Measurements from ENCODE around the gene PAPOLB.

The PAPOLB gene

DNA sequence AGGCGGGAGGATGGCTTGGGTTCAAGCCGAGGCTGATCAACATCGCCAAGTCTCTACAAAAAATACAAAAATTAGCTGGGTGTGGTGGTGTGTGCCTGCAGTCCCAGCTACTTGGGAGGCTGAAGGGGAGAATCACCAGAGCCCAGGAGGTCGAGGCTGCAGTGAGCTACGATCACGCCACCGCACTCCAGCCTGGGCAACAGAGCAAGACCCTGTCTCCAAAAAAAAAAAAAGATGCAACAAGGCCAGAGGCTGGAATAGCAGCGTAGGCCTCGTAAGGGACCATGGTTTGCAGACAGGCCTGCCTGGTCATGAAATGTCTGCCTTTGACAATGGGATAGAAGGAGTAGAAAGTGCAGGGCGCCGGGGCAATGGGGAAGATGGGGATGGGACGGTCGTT lies 20.0 kb downstream of the PAPOLB start:
- DNase-seq (ENCODE audit: low read depth), result no peak

DNA sequence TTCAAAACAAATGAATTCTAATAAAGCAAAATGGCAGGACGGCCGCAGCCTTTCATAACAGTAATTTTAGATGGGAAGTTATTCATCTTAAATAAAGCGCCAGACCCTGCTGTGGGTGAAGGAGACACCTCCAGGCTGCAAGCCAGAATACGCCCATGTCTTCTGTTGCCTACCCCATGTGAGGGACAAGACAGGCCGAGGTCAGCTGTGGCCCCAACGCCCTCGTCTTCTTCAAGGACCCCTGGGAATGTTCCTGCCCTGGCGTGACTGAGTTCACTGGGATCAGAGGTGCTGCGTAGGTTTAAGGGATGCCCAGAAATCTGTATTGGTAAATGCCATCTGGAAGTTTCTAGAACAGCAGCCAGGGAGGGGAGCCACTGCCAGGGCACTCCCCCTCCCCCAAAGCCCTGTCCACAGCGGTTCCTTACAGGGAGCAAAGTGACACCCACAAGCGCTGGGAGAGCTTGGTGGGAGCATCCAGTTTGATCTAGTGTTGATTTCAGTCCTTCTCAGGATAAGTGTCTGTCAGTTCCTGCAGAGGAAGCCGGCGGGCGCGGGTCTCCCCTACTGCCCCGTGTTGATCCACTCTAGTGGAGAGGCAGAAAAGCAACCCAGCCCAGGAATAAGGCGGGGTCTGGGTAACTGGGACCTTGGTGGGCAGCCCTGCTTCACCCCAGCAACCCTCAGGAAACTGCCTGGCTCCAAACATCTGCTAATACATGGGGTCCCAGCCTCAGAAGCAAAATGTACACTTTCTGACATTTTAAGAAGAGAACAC lies 20.6 kb downstream of the PAPOLB start:
- no peak for DNase-seq (ENCODE audit: low read depth)

DNA sequence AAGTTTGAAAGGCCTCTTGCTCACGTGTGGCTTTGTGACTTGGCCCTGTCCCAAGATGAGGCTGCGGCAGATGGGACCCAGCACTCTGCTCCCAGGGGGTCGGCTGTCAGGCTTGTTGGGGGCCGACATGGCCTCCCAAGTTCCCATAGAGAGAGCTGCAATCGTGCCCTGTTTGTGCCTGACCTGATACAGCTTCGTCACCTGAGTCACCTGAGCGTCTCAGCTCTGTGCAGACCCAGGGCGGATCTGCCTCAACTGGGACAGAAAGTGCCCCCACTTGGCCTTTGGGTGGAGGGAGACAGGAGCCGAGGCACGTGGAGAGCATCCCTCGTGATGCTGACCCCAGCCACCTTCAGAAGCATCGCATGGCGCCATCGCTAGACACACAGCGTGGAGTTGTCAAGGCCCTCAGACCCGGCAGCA lies 21.7 kb downstream of the PAPOLB start:
- no peak for DNase-seq (ENCODE audit: low read depth)

GRCh38 chr7:4838626-4839334 lies 23.1 kb downstream of the PAPOLB start:
- no peak for DNase-seq (ENCODE audit: low read depth)

GRCh38 chr7:4837803-4838625 lies 23.8 kb downstream of the PAPOLB start:
- DNase-seq (ENCODE audit: low read depth), result no peak

DNA sequence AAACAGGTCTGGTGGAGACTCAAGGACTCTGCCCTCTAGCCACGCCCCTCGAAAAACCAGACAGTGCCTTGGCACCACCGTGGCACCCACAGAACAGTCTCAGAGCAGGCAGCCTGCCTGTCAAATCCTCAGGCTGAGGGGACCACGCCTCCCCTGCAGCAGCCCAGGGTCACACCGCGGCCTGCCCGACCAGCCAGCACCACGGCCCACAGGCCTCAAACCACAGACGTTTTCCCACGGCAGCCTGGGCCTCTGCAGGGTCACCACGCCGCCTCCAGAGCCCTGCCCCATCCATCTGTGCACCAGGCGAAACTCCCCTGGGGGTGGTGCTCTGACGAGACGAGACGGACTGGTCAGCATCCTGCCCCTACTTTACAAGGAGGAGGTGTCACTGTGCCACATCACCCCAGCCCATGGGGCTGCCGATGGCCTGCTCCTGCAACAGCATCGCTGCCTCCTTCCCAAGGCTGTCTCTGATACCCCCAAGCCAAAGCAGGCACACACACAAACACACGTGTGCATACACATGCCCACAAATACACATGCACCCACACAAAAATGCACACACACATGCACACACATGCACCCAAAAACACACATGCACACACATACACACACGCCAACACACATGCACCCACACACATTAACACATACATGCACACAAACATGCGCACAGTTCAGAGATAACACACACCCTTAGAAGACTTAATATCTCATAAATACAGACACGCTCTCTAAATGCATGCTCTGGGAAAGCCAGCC lies 24.6 kb downstream of the PAPOLB start:
- no peak for DNase-seq (ENCODE audit: low read depth)

DNA sequence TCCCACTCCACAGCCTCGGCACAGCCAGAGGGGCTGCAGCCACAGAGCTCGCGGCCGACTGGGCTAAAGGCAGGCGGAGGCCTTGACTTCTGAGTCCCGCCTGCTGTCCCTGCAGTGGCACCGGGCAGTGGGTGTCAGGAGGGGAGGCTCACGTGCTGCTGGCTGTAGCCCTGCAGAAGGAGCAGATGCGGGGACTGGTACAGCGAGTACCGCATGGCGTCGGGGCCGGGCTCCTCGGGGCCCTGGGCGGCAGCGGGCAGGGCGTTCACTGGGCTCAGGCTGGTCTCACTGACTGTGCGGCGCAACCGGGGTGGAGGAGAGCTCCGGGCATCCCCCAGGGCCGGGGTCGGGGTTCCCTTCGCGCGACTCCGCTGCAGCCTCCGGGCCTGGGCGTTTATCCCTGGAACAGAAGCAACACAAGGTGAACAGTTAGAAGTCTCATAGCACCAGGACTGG lies 25.6 kb downstream of the PAPOLB start:
- no peak for DNase-seq (ENCODE audit: low read depth)

- DNase-seq (ENCODE audit: low read depth), result no peak
These were observed 26.2 kb downstream of the PAPOLB start for GRCh38 chr7:4835398-4836205.

DNA sequence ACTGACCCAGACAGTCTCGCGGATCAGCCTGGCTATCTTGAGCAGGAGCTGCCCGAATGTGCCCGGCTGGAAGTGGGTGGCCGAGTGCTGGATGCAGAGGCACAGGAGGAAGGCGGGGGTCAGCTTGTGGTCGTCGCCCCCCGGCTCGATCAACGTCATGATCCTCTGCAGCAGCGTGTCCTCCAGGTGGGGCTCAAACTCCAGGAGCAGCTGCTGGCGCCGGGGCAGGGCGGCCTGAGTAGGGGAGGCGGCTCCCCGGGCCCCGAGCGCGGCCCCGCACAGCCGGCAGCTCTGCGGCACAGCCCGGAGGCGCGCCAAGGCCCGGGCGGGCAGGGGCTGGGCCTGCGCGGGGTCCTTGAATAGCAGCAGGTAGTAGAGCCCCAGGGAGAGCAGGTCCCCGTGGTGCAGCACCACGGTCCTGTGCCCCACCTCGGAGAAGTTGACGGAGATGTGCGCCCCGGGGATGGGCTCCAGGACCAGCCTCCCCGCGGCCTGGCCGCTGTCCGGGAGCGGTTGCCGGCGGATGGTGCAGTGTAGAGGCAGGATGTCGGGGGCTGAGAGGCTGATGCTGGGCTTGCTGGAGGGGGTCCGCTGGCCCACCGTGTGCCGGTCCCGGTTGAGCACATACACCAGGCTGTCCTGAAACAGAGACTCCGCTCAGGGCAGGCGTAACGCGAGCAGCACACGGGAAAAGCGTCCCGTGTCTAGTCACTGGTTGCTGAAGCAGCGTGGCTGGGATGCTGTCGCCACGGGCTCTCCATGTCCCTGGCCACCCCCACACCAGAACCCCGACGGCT lies 27.0 kb downstream of the PAPOLB start:
- DNase-seq (ENCODE audit: low read depth), result no peak

GRCh38 chr7:4833691-4834600 lies 27.9 kb downstream of the PAPOLB start:
- DNase-seq (ENCODE audit: low read depth), result no peak

GRCh38 chr7:4833176-4833575 lies 28.7 kb downstream of the PAPOLB start:
- no peak for DNase-seq (ENCODE audit: low read depth)

- no peak for DNase-seq (ENCODE audit: low read depth)
These were observed 29.1 kb downstream of the PAPOLB start for GRCh38 chr7:4832711-4833110.

DNA sequence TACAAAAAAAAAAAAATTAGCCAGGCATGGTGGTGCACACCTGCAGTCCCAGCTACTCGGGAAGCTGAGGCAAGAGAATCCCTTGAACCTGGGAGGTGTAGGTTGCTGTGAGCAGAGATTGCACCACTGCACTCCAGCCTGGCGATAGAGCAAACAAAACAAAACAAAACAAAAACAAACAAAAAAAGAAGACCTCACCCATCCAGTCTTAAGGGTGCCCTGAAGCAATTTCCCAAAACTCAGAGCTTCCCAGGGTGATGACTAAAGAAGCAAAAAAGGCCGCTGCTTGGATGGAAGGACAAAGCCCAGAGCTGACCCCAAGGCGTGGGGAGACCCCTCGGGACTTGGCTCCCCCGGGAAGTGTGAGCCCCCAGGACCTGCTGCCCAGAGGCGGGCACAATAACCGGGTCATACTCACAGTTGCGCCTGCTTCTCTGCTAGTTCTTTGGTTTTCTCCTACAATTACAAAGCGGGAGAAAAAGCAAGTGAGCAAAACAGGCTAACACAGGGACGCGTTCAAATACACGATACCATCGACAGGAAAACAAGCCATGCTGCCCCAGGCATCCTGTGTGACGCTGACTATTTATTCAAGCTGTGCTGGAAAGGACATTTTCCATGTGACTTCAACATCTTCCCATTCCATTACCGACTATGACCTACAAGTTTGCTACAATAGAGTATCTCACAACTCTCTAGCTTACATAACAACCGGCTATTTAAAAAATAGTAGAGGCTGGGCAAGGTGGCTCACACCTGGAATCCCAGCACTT lies 29.9 kb downstream of the PAPOLB start:
- DNase-seq (ENCODE audit: low read depth), result no peak

DNA sequence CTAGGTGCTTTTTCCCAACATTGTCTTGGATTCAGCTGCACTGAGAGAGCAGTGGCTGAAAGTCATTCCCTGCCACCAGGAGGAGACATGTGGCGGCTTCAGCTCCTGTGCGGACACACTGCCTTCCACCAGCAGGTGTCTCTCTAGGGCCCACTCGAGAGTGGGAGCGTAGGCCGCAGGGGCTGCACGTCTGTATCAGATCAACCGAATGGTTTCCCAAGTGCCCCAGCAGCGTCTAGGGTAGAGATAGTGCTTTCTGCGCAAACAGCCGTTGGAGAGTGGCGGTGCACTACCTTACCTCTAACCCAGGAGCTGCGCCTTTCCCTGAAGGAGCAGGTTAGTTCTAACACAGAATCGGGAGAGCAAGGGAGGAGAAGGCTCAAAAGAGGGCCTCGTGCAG lies 31.7 kb downstream of the PAPOLB start:
- peak; percentile 21 for DNase-seq (ENCODE audit: low read depth)

DNA sequence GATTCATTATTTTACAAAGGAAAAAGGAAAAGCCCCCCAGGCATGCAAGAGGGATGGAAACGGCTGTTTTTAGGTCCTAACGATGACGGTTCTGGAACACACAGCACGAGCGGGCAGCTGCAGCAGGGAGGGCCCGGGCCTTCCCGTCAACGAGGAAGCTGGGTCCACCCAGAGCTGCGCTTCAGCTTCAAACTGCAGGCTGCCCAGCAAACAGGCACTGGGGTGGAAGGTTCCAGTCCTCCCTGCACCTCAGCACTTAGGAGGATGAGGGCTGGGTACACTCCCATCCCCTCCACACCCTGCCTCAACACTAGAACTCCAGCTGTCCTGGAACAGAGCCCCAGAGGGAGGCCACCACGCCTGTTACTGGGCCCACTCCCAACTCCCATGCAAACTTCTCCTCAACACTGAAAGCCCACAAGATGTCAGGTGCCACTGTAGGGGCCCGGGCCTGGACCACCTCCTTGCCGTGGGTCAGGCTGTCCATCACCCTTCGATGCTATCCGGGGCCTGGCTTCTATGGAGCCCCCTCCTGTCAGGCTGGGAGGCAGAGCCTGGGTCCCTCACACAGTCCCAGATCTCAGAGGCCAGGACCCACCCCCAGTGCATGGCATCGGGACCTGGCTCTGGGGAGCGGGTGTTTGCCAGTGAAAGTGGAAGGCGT lies 33.0 kb downstream of the PAPOLB start:
- DNase-seq (ENCODE audit: low read depth), result no peak

GRCh38 chr7:4825081-4825480 lies 36.7 kb downstream of the PAPOLB start:
- DNase-seq (ENCODE audit: low read depth), result no peak

GRCh38 chr7:4824120-4824775 lies 37.6 kb downstream of the PAPOLB start:
- no peak for DNase-seq (ENCODE audit: low read depth)
